Mesothelial cell of epicardium (in vitro differentiated cells): ENCODE data around the gene AGBL1. TPM values are rescaled to one million over a fixed set of nuclear protein-coding genes. Genes with fewer than 3 reads are reported as not detected.

ENCODE experiments used
- DNase-seq, 2 experiments: peaks; one replicate each; pipeline ENCODE4 v3.0.0; 2021; ENCODE audit warnings: low spot score in 2 of 2; ENCODE audit not compliant: unreplicated experiment in 2 of 2
- H3K27ac Mint-ChIP-seq: 2 replicates; pipeline ENCODE4 v1.8.0; 2021; ENCODE audit warnings: mixed read lengths
- H3K27me3 Mint-ChIP-seq: 2 replicates; pipeline ENCODE4 v1.8.0; 2021; ENCODE audit warnings: low read depth, mixed read lengths
- H3K36me3 Mint-ChIP-seq: 2 replicates; pipeline ENCODE4 v1.8.0; 2021; ENCODE audit warnings: mixed read lengths
- H3K4me1 Mint-ChIP-seq: 2 replicates; pipeline ENCODE4 v1.8.0; 2021; ENCODE audit warnings: mixed read lengths
- H3K4me3 Mint-ChIP-seq: 2 replicates; pipeline ENCODE4 v1.8.0; 2021; ENCODE audit warnings: mild to moderate bottlenecking, moderate library complexity, mixed read lengths
- H3K9me3 Mint-ChIP-seq: 2 replicates; pipeline ENCODE4 v1.8.0; 2021; ENCODE audit warnings: mixed read lengths
- CTCF ChIP-seq: fragments of 200-600 bp; sonication (generic); IDR thresholded peaks from one replicate; pipeline ENCODE4 v1.5.0; 2021; ENCODE audit warnings: antibody characterized with exemption; ENCODE audit not compliant: unreplicated experiment
- total RNA-seq: library from RNA; stranded (reverse); gene quantifications from 3 replicates; pipeline ENCODE4 v1.2.1, GENCODE V29; 2021

AGBL1 gene
- total RNA-seq, 1 donor from 2014 or later, result not detected

- Mint-ChIP-seq H3K27ac (no peak overlapping the region), H3K27me3 (peaks cover 18% of the 10 kb centered on the region), H3K4me1 (no peaks in the 10 kb centered on the region), H3K9me3 (no peaks in the 10 kb centered on the region), H3K36me3 (no peaks in the 10 kb centered on the region), H3K4me3 (no peak overlapping the region)
- no peak for TF ChIP-seq CTCF
- DNase-seq, result no peak
Observed at GRCh38 chr15:86661580-86661979, 581.9 kb downstream of the AGBL1 start.

DNA sequence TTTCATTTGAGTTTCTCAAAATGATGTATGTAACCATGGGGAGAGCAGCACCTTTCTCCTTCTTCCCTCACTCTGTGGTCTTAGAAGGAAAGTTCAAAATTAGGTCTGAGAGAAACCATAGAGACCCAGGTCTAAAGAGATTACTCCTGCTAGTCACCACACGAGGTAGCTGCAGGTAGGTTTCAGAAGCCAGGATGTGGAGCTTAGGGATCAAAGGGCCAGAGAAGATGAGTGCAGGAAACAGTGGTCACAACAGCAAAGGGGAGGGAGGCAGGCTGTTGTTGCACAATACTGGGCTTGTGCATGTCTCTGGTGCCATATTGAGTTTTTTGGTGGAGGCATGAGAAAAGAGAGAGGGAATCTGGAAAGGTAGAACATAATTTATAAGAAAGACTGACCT is 583.6 kb downstream of the AGBL1 start:
- H3K4me3 Mint-ChIP-seq, result no peak overlapping the region
- DNase-seq, result no peak
- TF ChIP-seq CTCF, result no peak
- no peak overlapping the region for H3K27ac Mint-ChIP-seq
- no peaks in the 10 kb centered on the region for H3K4me1 Mint-ChIP-seq
- H3K9me3 Mint-ChIP-seq, result peaks cover 6% of the 10 kb centered on the region
- H3K27me3 Mint-ChIP-seq, result peaks cover 17% of the 10 kb centered on the region
- H3K36me3 Mint-ChIP-seq, result no peaks in the 10 kb centered on the region

DNA sequence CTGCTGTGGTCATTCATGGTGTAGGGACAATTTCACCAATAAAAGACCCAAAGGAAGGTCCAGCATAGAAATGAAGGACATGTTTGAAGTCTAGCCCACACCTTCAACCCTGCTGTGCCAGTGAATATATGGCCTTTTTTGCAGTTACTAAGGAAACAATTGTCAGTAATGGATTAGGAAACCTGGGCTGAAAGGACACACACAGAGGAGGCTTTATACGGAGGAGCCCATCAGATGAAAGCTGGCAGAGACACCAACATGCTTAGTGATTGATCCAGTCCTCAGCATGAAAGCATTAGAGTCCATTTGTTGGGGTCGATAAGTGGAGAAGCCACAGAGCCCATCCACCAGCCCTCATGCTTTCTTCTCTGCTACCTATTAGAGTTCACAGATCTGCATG is 584.3 kb downstream of the AGBL1 start:
- DNase-seq, result no peak
- no peak overlapping the region for H3K27ac Mint-ChIP-seq
- no peaks in the 10 kb centered on the region for H3K36me3 Mint-ChIP-seq
- no peak overlapping the region for H3K4me3 Mint-ChIP-seq
- no peak for TF ChIP-seq CTCF
- H3K4me1 Mint-ChIP-seq, result no peaks in the 10 kb centered on the region
- peaks cover 10% of the 10 kb centered on the region for H3K9me3 Mint-ChIP-seq
- H3K27me3 Mint-ChIP-seq, result peaks cover 17% of the 10 kb centered on the region

DNA sequence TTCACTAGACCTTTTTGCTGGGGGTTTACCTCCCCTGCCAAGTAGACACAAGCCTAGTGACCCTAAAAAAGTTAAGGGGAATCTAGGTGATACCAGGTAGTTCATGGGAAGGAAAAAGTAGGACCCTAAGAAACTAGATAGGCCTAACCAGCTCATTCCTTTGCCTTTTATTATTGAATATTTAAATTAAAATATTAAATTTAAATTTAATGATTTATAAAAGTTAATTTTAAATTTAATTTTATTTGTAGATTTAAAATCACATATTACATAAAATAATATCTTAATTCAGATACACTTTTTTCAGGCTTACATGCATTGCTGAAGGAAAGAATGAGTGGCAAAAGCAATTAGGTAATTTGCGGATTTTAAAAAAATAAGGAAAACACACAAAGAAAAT is 584.9 kb downstream of the AGBL1 start:
- peaks cover 13% of the 10 kb centered on the region for H3K9me3 Mint-ChIP-seq
- no peak overlapping the region for H3K27ac Mint-ChIP-seq
- no peak for TF ChIP-seq CTCF
- DNase-seq, result no peak
- H3K36me3 Mint-ChIP-seq, result no peaks in the 10 kb centered on the region
- no peaks in the 10 kb centered on the region for H3K4me1 Mint-ChIP-seq
- H3K27me3 Mint-ChIP-seq, result peaks cover 17% of the 10 kb centered on the region
- H3K4me3 Mint-ChIP-seq, result no peak overlapping the region

- H3K9me3 Mint-ChIP-seq, result no peaks in the 10 kb centered on the region
- no peaks in the 10 kb centered on the region for H3K36me3 Mint-ChIP-seq
- no peaks in the 10 kb centered on the region for H3K4me1 Mint-ChIP-seq
- DNase-seq, result no peak
- no peak overlapping the region for H3K4me3 Mint-ChIP-seq
- TF ChIP-seq CTCF, result no peak
- peaks cover 21% of the 10 kb centered on the region for H3K27me3 Mint-ChIP-seq
- no peak overlapping the region for H3K27ac Mint-ChIP-seq
Observed at GRCh38 chr15:86676002-86676401, 596.3 kb downstream of the AGBL1 start.

DNA sequence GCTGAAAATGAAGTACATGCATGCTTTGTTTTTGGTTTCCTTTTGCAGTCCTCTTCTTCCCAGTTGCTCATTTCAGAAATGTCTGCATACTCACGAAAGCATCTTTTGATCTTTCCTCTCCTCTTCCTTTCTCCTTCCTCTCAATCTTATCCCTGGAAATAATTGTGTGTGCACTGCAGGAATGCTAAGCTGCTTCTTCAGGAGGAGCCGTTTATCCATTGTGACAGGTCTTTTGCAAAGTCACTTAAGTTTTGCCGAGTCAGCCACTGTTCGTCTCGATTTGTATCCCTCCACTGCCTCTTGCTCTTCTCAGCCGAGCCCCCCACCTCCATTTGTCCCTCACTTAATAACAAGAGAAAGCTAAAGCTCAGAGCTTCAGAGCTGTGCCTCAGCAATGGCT is 597.6 kb downstream of the AGBL1 start:
- no peak for TF ChIP-seq CTCF
- H3K36me3 Mint-ChIP-seq, result no peaks in the 10 kb centered on the region
- no peak overlapping the region for H3K27ac Mint-ChIP-seq
- H3K4me3 Mint-ChIP-seq, result no peak overlapping the region
- no peak for DNase-seq
- H3K9me3 Mint-ChIP-seq, result no peaks in the 10 kb centered on the region
- H3K4me1 Mint-ChIP-seq, result no peaks in the 10 kb centered on the region
- H3K27me3 Mint-ChIP-seq, result peaks cover 28% of the 10 kb centered on the region
